GM20431 (cell line): ENCODE measurements around the gene DCTN5.

ENCODE experiments used
- in situ Hi-C: fragments of 300-500 bp; cut with MseI, MboI; formaldehyde crosslinking; loops from one replicate; pipeline ENCODE4 v1.15.0; 2020; ENCODE audit warnings: low sequenced_read_pairs; ENCODE audit not compliant: unreplicated experiment

Gene DCTN5

DNA sequence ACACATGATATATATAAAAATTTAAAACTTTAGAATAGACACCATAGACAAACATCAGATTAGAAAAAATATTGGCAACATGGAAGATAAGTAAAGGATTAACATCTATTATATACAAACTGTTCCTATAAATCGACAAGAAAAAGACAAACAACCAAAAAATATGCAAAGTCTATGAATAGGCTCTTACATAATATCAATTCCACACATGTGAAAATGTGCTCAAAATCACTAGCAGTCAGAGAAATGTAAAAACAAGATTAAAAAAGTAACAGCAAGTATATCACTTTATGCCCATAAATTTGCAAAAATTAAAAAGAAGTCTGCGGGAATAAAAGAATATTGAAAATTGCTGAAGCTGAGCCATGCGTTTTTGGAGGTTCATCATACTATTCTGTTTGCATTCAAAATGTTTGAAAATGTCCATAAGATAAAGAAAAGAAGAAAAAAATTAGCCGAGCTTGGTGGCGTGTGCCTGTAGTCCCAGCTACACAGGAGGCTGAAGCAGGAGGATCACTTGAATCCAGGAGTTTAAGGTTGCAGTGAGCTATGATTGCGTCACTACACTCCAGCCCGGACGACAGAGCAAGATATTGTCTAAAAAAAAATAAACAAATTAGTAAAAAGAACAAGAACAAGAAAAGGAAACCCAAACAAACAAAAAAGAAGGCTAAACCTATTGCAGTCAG lies 83.0 kb downstream of the DCTN5 start:
- in situ Hi-C loops: no loop called here

DNA sequence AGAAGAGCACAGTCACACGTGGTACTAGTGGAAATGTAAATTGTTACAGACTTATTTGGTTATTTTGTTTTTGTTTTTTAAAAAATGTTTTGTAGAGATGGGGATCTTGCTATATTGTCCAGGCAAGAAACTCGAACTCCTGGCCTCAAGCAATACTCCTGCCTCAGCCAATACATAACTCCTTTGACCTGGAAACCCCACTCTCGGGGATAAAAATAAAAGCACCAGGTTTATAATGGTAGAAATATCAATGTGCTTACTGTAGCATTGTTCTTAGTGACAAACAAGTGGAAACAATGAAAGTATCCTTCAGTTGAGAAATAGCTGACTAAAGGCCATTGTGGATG lies 83.5 kb downstream of the DCTN5 start:
- in situ Hi-C loops: no loop called here

DNA sequence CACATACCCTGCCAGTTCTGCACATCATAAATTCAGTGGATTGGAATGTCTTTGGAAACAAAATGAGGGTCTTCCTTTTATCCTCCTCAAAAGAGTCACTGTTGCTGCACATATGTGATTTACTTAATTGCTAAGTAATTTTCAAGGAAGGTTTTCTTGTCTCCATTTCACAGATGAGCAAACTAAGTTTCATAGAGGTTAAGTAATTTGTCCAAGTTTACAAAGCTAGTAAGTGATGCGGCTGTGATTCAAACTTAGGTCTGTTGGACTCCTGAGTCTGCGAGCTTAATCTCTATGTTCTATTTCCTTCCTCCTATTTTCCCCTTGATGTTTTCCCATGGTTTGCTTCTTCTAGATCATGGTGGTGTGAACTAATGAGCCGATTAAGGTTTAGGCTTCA lies 85.4 kb downstream of the DCTN5 start:
- in situ Hi-C loops: no loop called here
